HS-5 (cell line): Measurements from ENCODE around the gene TOM1.
"Not testable (repeated sequence)": the region's sequence is repeated elsewhere in the genome, so short reads cannot be mapped to it uniquely, and the experiment has no call there.

Experiments used
- DNase-seq: peaks from one replicate; pipeline ENCODE4 v3.0.0-alpha.2; 2012; ENCODE audit warnings: low read depth

The TOM1 gene

DNA sequence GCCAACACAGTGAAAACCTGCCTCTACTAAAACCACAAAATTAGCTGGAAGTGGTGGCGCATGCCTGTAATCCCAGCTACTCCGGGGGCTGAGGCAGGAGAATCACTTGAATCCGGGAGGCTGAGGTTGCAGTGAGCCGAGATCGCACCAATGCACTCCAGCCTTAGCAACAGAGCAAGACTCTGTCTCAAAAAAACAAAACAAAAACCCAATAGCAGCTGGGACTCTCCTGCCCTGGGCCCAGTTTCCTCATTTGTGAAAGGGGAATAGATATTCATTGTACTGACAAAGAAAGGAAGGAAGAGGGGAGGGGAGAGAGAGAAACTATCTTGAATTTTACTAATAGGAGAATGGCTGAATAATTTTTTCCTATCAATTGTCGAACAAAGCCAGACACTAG is 96.9 kb downstream of the TOM1 start:
- DNase-seq = not testable (repeated sequence)

- no peak for DNase-seq
Measured at GRCh38 chr22:35397095-35397904, 97.6 kb downstream of the TOM1 start.
